Sigmoid colon (tissue), 7 donors: ENCODE results near the gene CAPN2. TPM values are rescaled to one million over a fixed set of nuclear protein-coding genes. Genes with fewer than 3 reads are reported as not detected.
"Not testable (repeated sequence)": the region's sequence is repeated elsewhere in the genome, so short reads cannot be mapped to it uniquely, and the experiment has no call there.

Experiments
- DNase-seq: peaks from one replicate; pipeline ENCODE4 v3.0.0-alpha.2; 2019
- H3K27ac ChIP-seq, 4 donors: fragments of 200-600 bp; sonication (generic); one replicate each; pipeline ENCODE4 v1.5.1; 2016 to 2019; ENCODE audit warnings: mild to moderate bottlenecking in 1 of 4
- H3K27me3 ChIP-seq, 3 donors: fragments of 200-600 bp; sonication (generic); one replicate each; pipeline ENCODE4 v1.5.1; 2019; ENCODE audit warnings: mild to moderate bottlenecking in 1 of 3
- H3K36me3 ChIP-seq, 4 donors: fragments of 200-600 bp; sonication (generic); one replicate each; pipeline ENCODE4 v1.5.1; 2016 to 2019
- H3K4me1 ChIP-seq, 4 donors: fragments of 200-600 bp; sonication (generic); one replicate each; pipeline ENCODE4 v1.5.1; 2017 to 2019
- H3K4me3 ChIP-seq, 4 donors: fragments of 200-600 bp; sonication (generic); one replicate each; pipeline ENCODE4 v1.5.1; 2017 to 2019; ENCODE audit warnings: mild to moderate bottlenecking in 2 of 4, moderate library complexity in 1 of 4
- H3K9me3 ChIP-seq, 4 donors: fragments of 200-600 bp in 3 of 4; sonication (generic) in 3 of 4; one replicate each; pipeline versions ENCODE4 v1.5.1 to v1.6.1; 2013 to 2019
- CTCF ChIP-seq, 4 experiments: fragments of 450-650 bp in 3 of 4; fragments of 200-600 bp in 1 of 4; IDR thresholded peaks; one replicate each; pipeline ENCODE4 v1.5.1; 2016 to 2019; ENCODE audit warnings: antibody characterized with exemption in 4 of 4, mild to moderate bottlenecking in 3 of 4, moderate library complexity in 2 of 4
- EP300 ChIP-seq, 4 donors: sonication (generic); formaldehyde crosslinking; IDR thresholded peaks; one replicate each; pipeline ENCODE4 v1.6.1; 2017; ENCODE audit warnings: antibody characterized with exemption in 4 of 4
- POLR2A ChIP-seq, 2 donors: fragments of 450-650 bp; IDR thresholded peaks; one replicate each; pipeline ENCODE4 v1.6.1; 2016; ENCODE audit warnings: antibody characterized with exemption in 2 of 2, mild to moderate bottlenecking in 2 of 2, moderate library complexity in 2 of 2
- POLR2AphosphoS5 ChIP-seq, 4 donors: sonication (generic); formaldehyde crosslinking; IDR thresholded peaks; one replicate each; pipeline ENCODE4 v1.6.1; 2017; ENCODE audit warnings: antibody characterized with exemption in 4 of 4
- WGBS, 2 donors: extraction: QIAGEN DNeasy Blood & Tissue Kit; methylation state at CpG; one replicate each; pipeline ENCODE4 v1.1.7; 2013; 5-methylcytosine and 5-hydroxymethylcytosine counted together
- intact Hi-C: fragments of 100-400 bp; cut with DNase I; formaldehyde crosslinking; loops from one replicate; pipeline ENCODE4 v1.15.1; 2023
- polyA plus RNA-seq, 3 donors: library from polyadenylated mRNA; stranded (reverse); fragments of 200-250 nt; gene quantifications; one replicate each; pipeline ENCODE4 v1.2.3, GENCODE V29; 2013
- total RNA-seq, 4 donors: library from RNA; depleted of rRNA; stranded (reverse); fragments of >200 nt; gene quantifications; one replicate each; pipeline ENCODE4 v1.1.0, GENCODE V29; 2016
- donor health status: healthy with polysubstance abuse.
- donor health status: Bipolar disorder and iron deficiency.
- donor health status: healthy.

Gene CAPN2
- total and polyA plus RNA-seq, 7 donors: 67.3 to 266 (median 135) TPM

GRCh38 chr1:223815020-223815853, 102.9 kb downstream of the CAPN2 start:
- H3K27ac ChIP-seq: no peak overlapping the region
- peaks cover 0 to 6% (median 0%) of the 10 kb centered on the region in 4 donors for H3K4me1 ChIP-seq
- H3K4me3 ChIP-seq: no peak overlapping the region
- H3K36me3 ChIP-seq: peaks cover 0 to 33% (median 8%) of the 10 kb centered on the region in 4 donors
- no peaks in the 10 kb centered on the region for H3K9me3 ChIP-seq
- H3K27me3 ChIP-seq: no peaks in the 10 kb centered on the region
- TF ChIP-seq POLR2AphosphoS5 (IDR thresholded peaks at IDR 0.05): no peak
- no peak for TF ChIP-seq CTCF (IDR thresholded peaks at IDR 0.05)
- no peak for TF ChIP-seq EP300 (IDR thresholded peaks at IDR 0.05)
- TF ChIP-seq POLR2A (IDR thresholded peaks at IDR 0.05): no peak
- intact Hi-C loops: no loop called here
- 78 to 87% methylated on average over 4 of the region's 4 CpGs for WGBS, 2 donors
- DNase-seq: no peak

GRCh38 chr1:223815865-223816264, 103.5 kb downstream of the CAPN2 start:
- Histone ChIP-seq H3K9me3 (no peaks in the 10 kb centered on the region), H3K4me1 (peaks cover 0 to 6% (median 0%) of the 10 kb centered on the region in 4 donors), H3K27me3 (no peaks in the 10 kb centered on the region), H3K4me3 (no peak overlapping the region), H3K27ac (no peak overlapping the region), H3K36me3 (peaks cover 0 to 38% (median 8%) of the 10 kb centered on the region in 4 donors)
- intact Hi-C loops: no loop called here
- DNase-seq: no peak
- TF ChIP-seq EP300 (IDR thresholded peaks at IDR 0.05): no peak
- WGBS, 2 donors: 91 to 96% methylated on average over 3 of the region's 3 CpGs

GRCh38 chr1:223817265-223817664, 104.9 kb downstream of the CAPN2 start:
- H3K27me3 ChIP-seq, H3K4me1 ChIP-seq, intact Hi-C loops, H3K4me3 ChIP-seq, H3K27ac ChIP-seq, H3K9me3 ChIP-seq, DNase-seq: not testable (repeated sequence)
- H3K36me3 ChIP-seq: peaks cover 0 to 37% (median 8%) of the 10 kb centered on the region in 4 donors

GRCh38 chr1:223819730-223820514, 107.6 kb downstream of the CAPN2 start:
- DNase-seq: no peak
- 52 to 72% methylated on average over 4 of the region's 4 CpGs for WGBS, 2 donors
- H3K9me3 ChIP-seq: no peaks in the 10 kb centered on the region
- intact Hi-C loops: no loop called here
- H3K27ac ChIP-seq: no peak overlapping the region
- H3K4me1 ChIP-seq: peaks cover 0 to 6% (median 0%) of the 10 kb centered on the region in 4 donors
- TF ChIP-seq POLR2AphosphoS5 (IDR thresholded peaks at IDR 0.05): no peak
- no peak for TF ChIP-seq POLR2A (IDR thresholded peaks at IDR 0.05)
- no peak for TF ChIP-seq CTCF (IDR thresholded peaks at IDR 0.05)
- no peak for TF ChIP-seq EP300 (IDR thresholded peaks at IDR 0.05)
- no peak overlapping the region for H3K4me3 ChIP-seq
- H3K27me3 ChIP-seq: no peaks in the 10 kb centered on the region
- peaks cover 0 to 18% (median 0%) of the 10 kb centered on the region in 4 donors for H3K36me3 ChIP-seq

GRCh38 chr1:223820515-223820858, 108.1 kb downstream of the CAPN2 start:
- 87 to 94% methylated on average over 2 of the region's 2 CpGs for WGBS, 2 donors
- peaks cover 0 to 18% (median 0%) of the 10 kb centered on the region in 4 donors for H3K36me3 ChIP-seq
- H3K4me3 ChIP-seq: no peak overlapping the region
- H3K27ac ChIP-seq: no peak overlapping the region
- H3K4me1 ChIP-seq: peaks cover 0 to 9% (median under 1%) of the 10 kb centered on the region in 4 donors
- intact Hi-C loops: no loop called here
- TF ChIP-seq POLR2AphosphoS5 (IDR thresholded peaks at IDR 0.05) (no peak), POLR2A (IDR thresholded peaks at IDR 0.05) (no peak), CTCF (IDR thresholded peaks at IDR 0.05) (no peak), EP300 (IDR thresholded peaks at IDR 0.05) (no peak)
- no peak for DNase-seq
- no peaks in the 10 kb centered on the region for H3K27me3 ChIP-seq
- H3K9me3 ChIP-seq: no peaks in the 10 kb centered on the region
